HG03025 (cell line): ENCODE results near the gene HDHD5.

Experiments
- ATAC-seq: cut with Tn5 transposase; IDR thresholded peaks from one replicate; pipeline ENCODE4 v1.9.1; 2021; ENCODE audit warnings: mild to moderate bottlenecking, moderate library complexity; ENCODE audit not compliant: unreplicated experiment, low FRiP score

The HDHD5 gene

GRCh38 chr22:17121233-17122195 is 37.6 kb downstream of the HDHD5 start, which contains the start of gene TMEM121B:
TMEM121B (minus strand) TSS chr22:17121360; CDS start chr22:17121127, 233 bp downstream.
- ATAC-seq = no peak

GRCh38 chr22:17120711-17121232 is 38.3 kb downstream of the HDHD5 start:
- ATAC-seq = no peak

GRCh38 chr22:17120281-17120680 is 38.8 kb downstream of the HDHD5 start:
- ATAC-seq = no peak

GRCh38 chr22:17119481-17120202 is 39.4 kb downstream of the HDHD5 start:
- ATAC-seq = no peak

- ATAC-seq = no peak
Measured at GRCh38 chr22:17118342-17118741, 40.7 kb downstream of the HDHD5 start.

- ATAC-seq = no peak
Measured at GRCh38 chr22:17117890-17118289, 41.2 kb downstream of the HDHD5 start.

GRCh38 chr22:17117400-17117799 is 41.7 kb downstream of the HDHD5 start:
- ATAC-seq = no peak

GRCh38 chr22:17116572-17117330 is 42.3 kb downstream of the HDHD5 start:
- no peak for ATAC-seq

- no peak for ATAC-seq
Measured at GRCh38 chr22:17115945-17116565, 43.0 kb downstream of the HDHD5 start.

GRCh38 chr22:17115236-17115635 is 43.8 kb downstream of the HDHD5 start:
- ATAC-seq = no peak

GRCh38 chr22:17114898-17115235 is 44.2 kb downstream of the HDHD5 start:
- no peak for ATAC-seq

GRCh38 chr22:17114173-17114897 is 44.7 kb downstream of the HDHD5 start:
- no peak for ATAC-seq

GRCh38 chr22:17113600-17113999 is 45.5 kb downstream of the HDHD5 start:
- no peak for ATAC-seq

- no peak for ATAC-seq
Measured at GRCh38 chr22:17112491-17113042, 46.5 kb downstream of the HDHD5 start.

- ATAC-seq = no peak
Measured at GRCh38 chr22:17110791-17111550, 48.1 kb downstream of the HDHD5 start.

GRCh38 chr22:17109976-17110375 is 49.1 kb downstream of the HDHD5 start:
- ATAC-seq = no peak

- no peak for ATAC-seq
Measured at GRCh38 chr22:17109113-17109865, 49.8 kb downstream of the HDHD5 start.
